Activated naive CD4-positive, alpha-beta T cell treated with anti-CD3 and anti-CD28 coated beads, Interleukin-2, amount 50 U/mL, for 72 hours (primary cell): Measurements from ENCODE around the gene PTGES3. TPM values are rescaled to one million over a fixed set of nuclear protein-coding genes. Genes with fewer than 3 reads are reported as not detected.

Source experiments
- ATAC-seq, 2 donors: fragments of 150-1000 bp; cut with Tn5 transposase; 2 replicates each; pipeline ENCODE4 v1.10.0; 2021; ENCODE audit warnings: mild to moderate bottlenecking in 2 of 2, moderate library complexity in 2 of 2
- DNase-seq, 2 donors: peaks; one replicate each; pipeline ENCODE4 v3.0.0; 2021 to 2022; ENCODE audit warnings: low spot score in 2 of 2
- H3K27ac Mint-ChIP-seq, 2 donors: one replicate each; pipeline ENCODE4 v1.8.0; 2022; ENCODE audit warnings: mild to moderate bottlenecking in 2 of 2, mixed read lengths in 2 of 2
- H3K36me3 Mint-ChIP-seq, 2 donors: one replicate each; pipeline ENCODE4 v1.8.0; 2022; ENCODE audit warnings: mixed read lengths in 2 of 2
- H3K9me3 Mint-ChIP-seq, 2 donors: one replicate each; pipeline ENCODE4 v1.8.0; 2022; ENCODE audit warnings: mixed read lengths in 2 of 2
- total RNA-seq, 2 donors: library from RNA; stranded (reverse); gene quantifications; one replicate each; pipeline ENCODE4 v1.2.3, GENCODE V29; 2022

The PTGES3 gene
- total RNA-seq, 2 donors from 2014 or later: 285 to 294 TPM

DNA sequence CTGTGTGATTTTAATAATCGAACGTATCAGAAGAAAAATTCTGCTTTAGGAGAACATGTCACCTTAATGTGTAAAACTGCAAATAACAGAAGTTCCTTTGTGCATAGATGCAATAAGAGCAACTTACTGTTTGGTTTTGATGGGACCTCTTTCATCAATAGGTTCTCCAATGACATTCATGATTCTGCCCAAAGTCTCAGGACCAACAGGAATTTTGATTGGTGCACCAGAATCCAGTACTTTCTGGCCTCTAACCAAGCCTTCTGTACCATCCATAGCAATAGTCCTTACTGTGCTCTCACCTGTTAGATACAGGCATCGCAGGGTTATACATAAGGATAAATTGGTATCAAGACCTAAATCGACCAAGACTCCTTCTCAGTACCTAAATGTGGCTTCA, 43.4 kb downstream of the PTGES3 start:
- ATAC-seq: no peak
- Mint-ChIP-seq H3K9me3 (no peaks in the 10 kb centered on the region), H3K36me3 (peaks cover 33 to 43% of the 10 kb centered on the region in 2 donors), H3K27ac (peak overlapping the region; percentile 95 to 99)
- no peak for DNase-seq

DNA sequence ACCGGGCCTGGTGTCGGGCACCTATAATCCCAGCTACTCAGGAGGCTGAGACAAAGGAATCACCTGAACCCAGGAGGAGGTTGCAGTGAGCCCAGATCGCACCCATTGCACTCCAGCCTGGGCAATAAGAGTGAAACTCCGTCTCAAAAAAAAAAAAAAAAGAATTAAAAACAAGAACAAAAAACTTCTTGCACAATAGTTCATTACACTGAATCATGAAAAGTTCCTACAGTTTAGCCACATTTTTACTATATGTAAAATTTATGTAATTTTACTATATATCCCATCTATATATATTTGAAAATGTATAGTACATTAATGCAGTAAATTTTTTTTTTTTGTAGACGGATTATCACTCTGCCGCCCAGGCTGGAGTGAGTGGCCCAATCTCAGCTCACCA, 46.9 kb downstream of the PTGES3 start:
- Mint-ChIP-seq H3K9me3 (no peaks in the 10 kb centered on the region), H3K27ac (peak overlapping the region in 1 of 2 donors; percentile 87), H3K36me3 (peaks cover 33 to 60% of the 10 kb centered on the region in 2 donors)
- ATAC-seq: no peak
- no peak for DNase-seq

DNA sequence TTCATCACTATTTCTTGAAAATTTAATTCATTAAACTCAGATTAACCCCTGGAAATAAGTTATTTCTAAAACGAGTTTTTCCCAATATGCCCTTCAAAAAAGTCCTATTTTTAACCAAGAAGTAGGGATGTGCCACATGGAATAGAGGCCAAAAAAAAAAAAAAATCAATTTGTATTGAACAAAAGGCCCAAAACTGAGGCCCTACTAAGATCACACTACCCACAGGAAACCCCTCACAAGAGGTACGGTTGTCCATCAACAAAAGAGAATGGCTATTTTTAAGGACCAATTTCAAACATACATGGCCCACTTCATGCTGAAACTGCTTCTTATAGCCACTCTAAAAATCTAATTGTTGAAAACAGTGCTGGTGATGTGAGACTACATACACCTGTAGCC, 50.5 kb downstream of the PTGES3 start:
- Mint-ChIP-seq H3K27ac (peak overlapping the region; percentile 50 to 72), H3K36me3 (peaks cover 10 to 29% of the 10 kb centered on the region in 2 donors), H3K9me3 (no peaks in the 10 kb centered on the region)
- no peak for ATAC-seq
- no peak for DNase-seq

DNA sequence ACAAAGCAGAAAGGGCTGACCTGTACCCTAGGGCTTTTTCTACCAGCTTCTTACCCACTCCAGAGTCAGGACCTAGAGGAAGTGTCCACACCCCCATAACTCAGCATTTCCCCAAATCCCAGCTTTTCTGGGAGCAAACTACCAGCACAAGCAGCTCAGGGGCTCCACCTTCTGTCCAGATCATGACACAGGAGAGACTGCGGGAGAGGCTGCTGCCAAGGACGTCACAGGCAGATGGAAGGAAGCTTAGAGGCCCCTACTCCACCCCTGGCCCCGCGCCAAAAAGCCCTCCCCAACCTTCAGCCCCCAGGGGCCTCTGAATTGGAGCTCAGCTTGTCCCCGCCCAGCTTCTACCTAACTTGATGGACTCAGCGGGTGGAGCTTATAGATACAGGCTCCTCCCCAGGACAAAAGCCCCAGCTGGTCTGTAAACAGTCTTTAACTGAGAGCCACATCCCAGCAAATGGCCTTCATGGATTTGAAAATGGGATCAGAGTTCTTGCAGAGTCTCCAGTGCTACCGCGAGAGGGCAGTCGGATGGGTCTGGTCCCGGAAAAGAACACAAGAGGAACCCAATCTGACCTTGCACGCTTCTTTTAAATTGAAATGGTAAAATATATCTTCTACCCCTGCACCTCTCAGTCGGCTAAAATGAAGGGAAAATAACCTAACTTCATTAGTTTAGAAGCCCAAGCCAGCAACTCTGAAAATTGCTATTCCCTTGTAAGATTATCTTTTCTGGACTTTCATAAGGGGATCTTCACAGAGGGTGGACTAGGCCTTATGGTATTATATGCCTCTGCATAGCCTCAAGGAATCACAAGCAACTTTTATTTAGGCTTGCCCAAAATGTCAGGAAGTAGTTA, 51.2 kb downstream of the PTGES3 start:
- DNase-seq (peak; percentile 75 to 90), ATAC-seq (peak; percentile 53 to 72)
- Mint-ChIP-seq H3K27ac (peak overlapping the region; percentile 91 to 92), H3K9me3 (no peaks in the 10 kb centered on the region), H3K36me3 (peaks cover 6 to 23% of the 10 kb centered on the region in 2 donors)

DNA sequence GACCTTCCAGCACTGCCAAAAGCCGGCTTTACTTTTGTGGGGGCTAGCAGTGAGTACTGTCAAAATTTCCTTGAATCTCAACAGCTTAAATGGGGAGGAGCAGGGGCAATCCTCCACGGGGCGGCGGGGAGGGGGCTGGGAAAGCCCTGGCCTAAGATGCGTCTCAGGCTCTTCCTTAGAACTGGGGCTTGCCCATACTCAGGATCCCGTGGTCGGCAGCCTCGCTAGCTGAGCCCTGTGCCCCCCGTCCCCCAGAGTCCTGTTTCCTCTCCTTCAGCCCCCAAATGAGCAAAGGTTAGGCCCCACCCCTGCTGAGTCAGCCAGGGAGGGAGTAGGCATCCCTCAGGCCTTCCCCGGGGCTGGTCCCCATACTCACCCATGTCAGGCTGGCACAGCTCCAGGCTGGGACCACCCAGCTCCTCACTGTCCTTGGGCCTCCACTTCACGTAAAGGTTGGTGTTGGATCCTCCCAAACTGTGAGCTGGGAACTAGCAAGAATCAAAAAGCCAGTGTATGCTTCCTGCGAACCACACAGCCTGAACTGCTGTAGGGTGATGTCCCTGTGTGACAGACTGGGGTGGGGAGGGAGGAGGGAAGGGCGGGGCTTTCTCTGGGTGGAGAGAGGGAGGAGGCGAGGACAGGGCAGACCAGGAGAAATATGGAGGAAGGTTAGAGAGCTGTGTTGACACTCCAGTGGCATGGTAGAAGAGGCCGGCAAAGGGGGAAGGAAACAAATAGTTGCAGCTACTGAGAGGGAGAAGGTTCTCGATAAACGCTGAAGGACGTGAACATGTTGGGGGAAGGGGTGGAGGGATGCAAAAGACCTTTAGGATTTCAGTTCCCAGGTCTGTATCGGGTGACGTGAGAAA, 52.0 kb downstream of the PTGES3 start:
- no peaks in the 10 kb centered on the region for H3K9me3 Mint-ChIP-seq
- DNase-seq (peak; percentile 75 to 83), ATAC-seq (peak; percentile 79 to 85)
- peaks cover 6 to 23% of the 10 kb centered on the region in 2 donors for H3K36me3 Mint-ChIP-seq
- H3K27ac Mint-ChIP-seq: peak overlapping the region; percentile 91 to 92

DNA sequence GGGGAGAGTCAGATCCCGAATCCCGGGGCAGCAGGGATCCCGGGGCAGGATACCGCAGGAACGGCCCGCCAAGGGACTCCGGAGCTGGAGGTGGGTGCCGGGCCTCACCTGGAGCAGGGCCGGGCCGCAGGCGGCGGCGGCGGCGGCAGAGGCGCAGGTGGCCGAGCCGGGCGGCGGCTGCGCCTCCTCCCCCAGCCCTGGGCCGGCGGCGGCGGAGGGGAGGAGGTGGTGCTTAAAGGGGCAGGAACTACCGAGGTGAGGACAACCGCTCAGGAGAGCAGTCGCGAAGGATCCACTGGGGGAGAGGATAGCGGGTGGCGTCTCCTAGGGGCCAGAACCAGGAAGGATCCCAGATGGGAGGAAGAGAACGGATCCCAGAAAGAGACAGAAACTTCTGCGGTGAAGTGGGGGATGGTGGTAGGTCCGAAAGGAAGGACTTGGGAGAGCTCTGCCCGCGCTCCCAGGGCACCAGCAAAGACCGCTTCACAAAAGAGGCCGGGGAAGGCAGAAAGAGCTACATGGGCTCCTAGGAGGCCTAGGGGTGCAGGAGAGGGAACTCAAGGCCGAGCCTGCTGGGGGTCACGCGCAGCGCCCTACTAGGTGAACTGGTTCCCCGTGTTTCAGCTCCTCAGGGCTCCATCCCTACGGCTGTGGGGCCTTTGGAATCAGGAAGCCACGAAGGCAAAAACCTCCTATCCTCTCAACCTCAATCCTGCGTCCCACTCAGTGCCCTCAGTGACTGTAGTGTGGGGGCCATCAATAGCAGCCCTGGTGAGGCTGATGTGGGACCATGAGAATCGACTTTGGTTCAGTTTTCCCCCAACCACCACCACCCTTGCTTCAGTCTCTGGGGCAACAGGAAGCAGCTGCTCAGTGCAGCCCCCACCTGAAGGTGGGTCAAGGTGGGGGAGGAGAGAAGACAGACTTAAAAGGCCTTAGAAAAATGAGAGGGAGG, 53.0 kb downstream of the PTGES3 start:
- ATAC-seq (peak; percentile 36 to 47), DNase-seq (peak; percentile 72 to 77)
- Mint-ChIP-seq H3K36me3 (peaks cover 6 to 22% of the 10 kb centered on the region in 2 donors), H3K27ac (peak overlapping the region; percentile 91 to 92), H3K9me3 (no peaks in the 10 kb centered on the region)

DNA sequence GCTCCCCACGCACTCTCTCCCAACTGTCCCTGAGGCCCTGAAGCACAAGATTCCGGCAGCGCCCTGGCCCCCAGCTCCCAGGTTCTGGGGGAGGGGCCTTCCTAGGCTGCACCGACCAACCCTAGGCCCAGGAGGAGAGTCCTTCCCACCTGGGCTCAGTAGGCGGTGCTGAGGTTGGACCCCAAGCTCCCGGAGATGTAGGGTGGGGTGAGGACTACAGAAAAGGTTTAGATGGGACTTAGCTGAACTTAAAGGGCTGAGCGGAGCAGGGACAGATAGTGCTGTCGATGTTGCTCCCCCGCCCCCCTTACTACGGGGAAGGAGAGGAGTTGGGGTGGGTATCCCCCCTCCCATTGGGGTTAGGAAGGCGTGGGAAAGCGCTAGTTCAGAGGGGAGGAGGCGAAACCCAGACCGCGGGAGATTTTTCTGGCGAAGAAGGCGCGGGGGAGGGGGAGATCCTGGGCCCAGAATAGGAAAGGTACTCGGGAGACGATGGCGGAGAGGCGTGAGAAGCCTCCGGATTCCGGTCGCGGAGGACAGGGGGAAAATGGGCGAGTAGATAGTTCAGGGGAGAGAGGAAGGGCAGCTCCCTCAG, 53.7 kb downstream of the PTGES3 start:
- ATAC-seq: no peak

DNA sequence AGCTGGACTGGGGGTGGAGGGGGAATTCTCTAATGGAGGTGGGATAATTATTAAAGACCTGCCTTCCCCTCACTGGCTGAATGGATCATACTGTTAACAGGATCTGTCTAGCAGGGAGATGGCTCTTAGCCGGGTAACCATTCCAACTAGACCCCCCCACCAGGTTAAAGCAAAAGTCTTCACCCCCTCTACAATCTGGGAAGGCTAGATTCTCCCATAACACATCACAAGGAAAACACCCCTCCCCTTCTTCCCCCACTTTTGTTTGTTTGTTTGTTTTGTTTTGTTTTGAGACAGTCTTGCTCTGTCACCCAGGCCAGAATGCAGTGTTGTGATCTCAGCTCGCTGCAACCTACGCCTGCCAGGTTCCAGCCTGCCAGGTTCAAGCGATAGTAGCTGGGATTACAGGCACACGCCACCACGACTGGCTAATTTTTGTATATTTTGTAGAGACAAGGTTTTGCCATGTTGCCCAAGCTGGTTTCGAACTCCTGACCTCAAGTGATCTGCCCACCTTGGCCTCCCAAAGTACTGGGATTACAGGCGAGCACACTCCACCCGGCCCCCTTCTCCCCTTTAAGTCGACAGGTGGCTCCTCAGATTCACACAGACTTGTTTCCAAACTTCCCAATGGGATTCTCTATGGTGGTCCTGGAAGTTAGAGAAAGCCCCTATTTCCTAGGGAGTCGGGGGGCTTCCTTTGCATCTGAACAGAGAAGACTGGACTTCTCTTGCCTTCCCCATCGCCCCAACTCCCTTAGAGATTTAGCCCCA, 54.4 kb downstream of the PTGES3 start:
- no peak for ATAC-seq
- no peak for DNase-seq
- peak overlapping the region in 1 of 2 donors; percentile 92 for H3K27ac Mint-ChIP-seq
- H3K9me3 Mint-ChIP-seq: no peaks in the 10 kb centered on the region
- H3K36me3 Mint-ChIP-seq: peaks cover 14 to 20% of the 10 kb centered on the region in 2 donors

More for the DNA sequence above, 53.7 kb downstream of the PTGES3 start:
- no peak for DNase-seq
- Mint-ChIP-seq H3K27ac (peak overlapping the region; percentile 91 to 92), H3K36me3 (peaks cover 7 to 18% of the 10 kb centered on the region in 2 donors), H3K9me3 (no peaks in the 10 kb centered on the region)

DNA sequence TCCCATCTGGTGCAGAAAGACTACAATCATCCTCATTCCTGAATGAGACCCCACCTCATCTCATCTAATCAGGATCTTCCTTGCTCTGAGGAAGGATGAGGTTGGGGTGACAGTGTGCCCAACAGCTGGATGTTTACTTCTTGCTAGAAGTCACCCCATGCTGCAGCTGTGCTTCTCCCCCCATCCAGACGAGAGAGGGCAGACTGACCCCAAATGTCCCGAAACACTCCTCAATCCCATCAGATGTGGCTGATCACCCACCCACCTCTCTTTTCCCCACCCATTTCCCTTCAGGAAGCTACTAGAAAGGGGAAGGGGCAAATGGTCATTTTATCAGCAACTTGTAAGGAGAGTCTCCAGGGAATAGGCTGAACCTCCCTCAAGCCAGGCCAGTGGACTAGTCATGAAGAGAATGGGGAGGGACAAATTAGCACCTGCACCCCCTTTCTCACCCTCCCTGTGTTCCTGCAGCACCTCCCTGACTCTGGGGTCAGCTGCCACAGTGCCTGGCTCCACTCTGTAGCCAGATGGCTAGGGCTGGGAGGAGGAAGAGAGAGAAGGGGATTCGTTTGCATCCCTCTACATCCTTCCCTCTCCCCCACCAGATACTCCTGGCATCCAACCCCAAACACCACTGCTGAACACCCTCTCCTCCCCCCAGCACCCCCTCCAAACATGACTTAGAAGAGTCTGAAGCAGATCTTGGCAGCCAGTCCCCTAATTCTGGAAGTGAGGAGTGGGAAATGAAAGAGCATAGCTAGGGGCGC, 55.2 kb downstream of the PTGES3 start:
- DNase-seq: no peak
- no peak for ATAC-seq
- Mint-ChIP-seq H3K27ac (no peak overlapping the region), H3K36me3 (peaks cover 17 to 22% of the 10 kb centered on the region in 2 donors), H3K9me3 (no peaks in the 10 kb centered on the region)

DNA sequence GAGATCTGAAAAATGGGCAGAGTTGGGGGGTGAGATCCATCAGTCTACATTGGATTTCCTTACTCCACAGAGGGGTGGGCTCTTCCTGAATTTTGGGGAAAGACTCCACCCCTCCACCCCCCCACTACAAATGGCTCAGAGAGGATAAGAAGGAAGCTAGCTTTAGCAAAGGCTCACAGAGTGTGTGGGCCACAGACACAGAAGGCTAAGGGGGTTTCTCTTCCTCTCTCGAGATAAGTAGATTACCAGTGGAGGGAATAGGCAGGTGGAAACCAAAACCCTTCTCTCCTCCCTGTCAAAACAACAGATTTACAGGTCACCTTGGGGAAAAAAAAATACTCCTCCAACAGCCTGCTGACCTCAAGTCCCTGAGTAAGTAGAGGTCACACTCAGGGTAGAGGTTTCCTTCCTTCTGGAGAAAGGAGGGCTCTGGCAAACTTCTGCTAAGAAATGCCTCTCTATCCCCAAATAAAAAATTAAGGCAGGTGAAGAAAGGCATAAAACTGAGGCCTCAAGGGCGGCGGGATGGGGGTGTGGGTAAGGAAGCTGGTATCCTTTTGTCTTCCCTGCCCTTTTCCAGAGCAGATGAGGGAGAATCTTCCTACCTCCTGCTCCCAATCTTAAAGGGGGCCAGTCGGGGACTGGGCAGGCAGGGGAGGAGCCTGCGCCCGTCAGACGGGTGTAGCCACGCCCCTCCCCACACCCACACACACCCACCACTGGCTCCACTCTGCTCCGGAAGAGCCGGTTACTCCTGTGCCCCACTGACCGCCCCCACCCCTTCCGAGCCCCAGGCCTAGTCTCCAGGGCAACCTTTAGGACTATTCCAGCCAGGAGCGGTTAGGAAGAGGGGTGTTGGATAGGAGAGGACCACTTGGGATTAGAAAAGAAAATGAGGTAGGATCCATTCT, 56.0 kb downstream of the PTGES3 start:
- Mint-ChIP-seq H3K27ac (peak overlapping the region; percentile 16 to 73), H3K36me3 (peaks cover 17 to 18% of the 10 kb centered on the region in 2 donors)
- no peak for ATAC-seq

DNA sequence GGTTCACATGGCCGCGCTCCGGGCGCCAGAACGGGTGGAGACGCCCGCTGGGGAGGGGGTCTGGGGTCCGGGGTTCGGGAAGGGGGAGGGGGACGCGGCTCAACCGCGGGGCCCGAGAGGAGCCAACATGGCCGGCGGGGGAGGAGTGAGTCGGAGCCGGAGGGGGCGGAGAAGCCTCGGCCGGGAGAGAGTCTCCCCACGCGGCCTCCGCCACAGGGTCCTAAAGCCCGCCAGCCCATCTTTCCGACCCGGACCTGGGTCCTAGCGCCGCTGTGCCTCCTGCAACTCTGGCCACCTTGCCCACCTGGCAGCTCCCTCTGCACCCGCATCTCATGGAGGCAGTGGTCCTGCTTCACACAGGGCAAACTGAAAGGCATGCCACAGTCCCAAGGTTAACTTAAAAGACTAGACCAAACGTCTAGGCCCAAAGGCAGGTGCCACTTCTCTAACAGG, 57.9 kb downstream of the PTGES3 start, which contains the start of gene BAZ2A:
TSS of gene BAZ2A (minus strand) at position 147 of the 453 bp plus-strand sequence. CDS start 12,796 bp downstream, outside the sequence.
- H3K27ac Mint-ChIP-seq: peak within 1 kb of the TSS; percentile 70 to 95
- H3K9me3 Mint-ChIP-seq: no peaks in the 10 kb centered on the region
- peak; percentile 44 to 78 for ATAC-seq

More for the DNA sequence above, 56.0 kb downstream of the PTGES3 start:
- DNase-seq: peak; percentile 60 to 64
- no peaks in the 10 kb centered on the region for H3K9me3 Mint-ChIP-seq

DNA sequence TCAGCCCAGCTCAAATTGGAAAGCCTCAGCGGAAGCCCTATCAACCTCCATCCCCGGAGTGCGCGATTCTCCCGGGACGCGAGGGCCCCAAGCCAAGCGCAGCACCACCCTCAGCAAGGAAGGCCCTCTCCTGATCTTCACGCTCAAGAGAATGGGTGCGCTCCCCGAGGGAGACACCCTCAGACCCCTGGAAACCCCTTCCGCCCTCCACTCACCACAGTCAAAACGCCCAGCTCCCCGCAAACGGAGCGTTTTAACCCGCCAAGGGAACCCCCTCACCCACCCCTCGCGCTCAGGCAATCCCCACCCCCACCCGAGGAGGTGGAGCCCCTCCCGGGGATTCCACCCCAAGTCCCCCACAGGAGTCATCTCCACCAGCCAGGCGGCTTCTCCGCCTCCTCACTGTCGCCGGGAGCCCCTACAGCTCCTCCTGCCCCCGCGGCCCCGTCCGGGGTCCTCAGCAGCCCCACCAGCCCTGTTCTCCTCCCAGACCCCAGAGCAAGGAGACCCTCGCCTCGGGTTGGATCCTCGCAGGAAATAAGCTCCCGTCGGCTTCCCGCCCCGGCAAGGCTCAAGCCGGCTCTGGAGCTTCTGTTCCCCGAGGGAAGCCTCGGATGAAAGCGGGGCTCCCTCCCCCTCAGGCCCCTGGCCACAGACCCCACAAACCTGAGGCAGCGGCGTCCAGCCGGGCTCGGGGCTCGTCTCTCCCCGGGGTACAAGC, 58.5 kb downstream of the PTGES3 start:
- Mint-ChIP-seq H3K36me3 (peaks cover 17 to 30% of the 10 kb centered on the region in 2 donors), H3K9me3 (no peaks in the 10 kb centered on the region), H3K27ac (peak overlapping the region; percentile 70 to 95)
- DNase-seq (peak in 1 of 2 donors; percentile 83), ATAC-seq (peak; percentile 14 to 60)

More for the DNA sequence above, 57.9 kb downstream of the PTGES3 start, which contains the start of gene BAZ2A:
- peaks cover 17 to 29% of the 10 kb centered on the region in 2 donors for H3K36me3 Mint-ChIP-seq
- DNase-seq: peak; percentile 75 to 87
